Testis (tissue), 3 donors: ENCODE results near the gene AATK. TPM values are rescaled to one million over a fixed set of nuclear protein-coding genes. Genes with fewer than 3 reads are reported as not detected.

Experiments used
- DNase-seq: peaks from one replicate; pipeline ENCODE4 v3.0.0-alpha.2; 2019
- H3K27ac ChIP-seq, 2 donors: fragments of 200-600 bp; sonication (generic); one replicate each; pipeline ENCODE4 v1.5.1; 2019
- H3K27me3 ChIP-seq: fragments of 200-600 bp; sonication (generic); one replicate; pipeline ENCODE4 v1.5.1; 2019
- H3K36me3 ChIP-seq: fragments of 200-600 bp; sonication (generic); one replicate; pipeline ENCODE4 v1.5.1; 2017; ENCODE audit warnings: low read depth; ENCODE audit errors: missing control alignments
- H3K4me1 ChIP-seq: fragments of 200-600 bp; sonication (generic); one replicate; pipeline ENCODE4 v1.5.1; 2019
- H3K4me3 ChIP-seq, 2 donors: fragments of 200-600 bp; sonication (generic); one replicate each; pipeline ENCODE4 v1.5.1; 2017 to 2019
- H3K9me3 ChIP-seq: fragments of 200-600 bp; sonication (generic); one replicate; pipeline ENCODE4 v1.5.1; 2017
- POLR2A ChIP-seq: fragments of 450-650 bp; IDR thresholded peaks from one replicate; pipeline ENCODE4 v1.6.1; 2017; ENCODE audit warnings: antibody characterized with exemption, mild to moderate bottlenecking, moderate library complexity
- WGBS, 2 donors: methylation state at CpG; one replicate each; pipeline ENCODE4 v1.1.5; 2018; 5-methylcytosine and 5-hydroxymethylcytosine counted together
- intact Hi-C: fragments of 100-400 bp; cut with DNase I; formaldehyde crosslinking; loops from one replicate; pipeline ENCODE4 v1.15.1; 2023; ENCODE audit warnings: low total_unique reads
- polyA plus RNA-seq: library from polyadenylated mRNA; stranded (reverse); fragments of 350-450 nt; fragmentation: Illumina TruSeq; extraction: RNeasy Lipid Tissue Mini Kit (QIAGEN cat#74804); gene quantifications from one replicate; pipeline ENCODE4 v1.2.3, GENCODE V29; 2014; ENCODE audit warnings: low read depth, low replicate concordance; ENCODE audit not compliant: insufficient read depth
- total RNA-seq, 2 donors: library from RNA; depleted of rRNA; stranded (reverse); fragments of >200 nt; gene quantifications; one replicate each; pipeline ENCODE4 v1.2.3, GENCODE V29; 2016
- TF ChIP-seq, protein P1 (sequence below), 3 experiments: fragments of 450-650 bp in 2 of 3; fragments of 200-600 bp in 1 of 3; sonication (generic) in 1 of 3; IDR thresholded peaks; one replicate each; pipeline ENCODE4 v1.5.1; 2016 to 2019; ENCODE audit warnings: antibody characterized with exemption in 3 of 3, mild to moderate bottlenecking in 2 of 3, moderate library complexity in 1 of 3

The AATK gene
- total and polyA plus RNA-seq, 3 donors from 2014 or later, result 3.5 to 5.6 (median 3.8) TPM

DNA sequence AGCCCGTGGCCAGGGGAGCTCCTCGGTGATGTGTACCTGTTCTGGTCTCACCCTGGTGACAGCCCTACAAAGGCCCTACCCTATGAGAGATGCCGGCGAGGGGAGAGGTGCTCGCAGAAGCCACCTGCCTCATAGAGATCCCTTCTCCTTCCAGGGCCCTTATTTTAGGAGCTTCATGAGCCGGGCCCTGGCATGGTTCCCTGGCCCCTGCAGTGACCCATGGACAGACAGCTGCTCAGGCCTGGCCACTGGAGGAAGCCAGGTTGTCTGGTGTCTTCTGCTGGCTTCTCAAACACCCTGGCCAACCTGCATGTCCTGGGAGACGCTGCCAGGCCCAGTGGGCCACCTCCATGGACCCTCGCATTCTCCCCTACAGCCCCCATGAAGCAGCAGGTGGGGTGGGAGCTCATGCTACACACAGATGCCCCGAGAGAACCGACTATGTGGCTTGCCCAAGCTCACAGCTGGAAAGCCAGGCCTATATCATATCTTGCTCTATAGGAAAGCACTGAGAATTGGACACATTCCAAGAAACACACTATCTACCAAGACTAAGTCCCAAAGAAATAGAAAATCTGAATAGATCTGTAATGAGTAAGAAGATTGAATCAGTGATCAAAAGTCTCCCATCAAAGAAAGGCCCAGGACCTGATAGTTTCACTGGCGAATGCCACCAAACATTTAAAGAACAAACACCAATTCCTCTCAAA, 7.2 kb upstream of the AATK start:
- WGBS, 2 donors, result 91% methylated on average over 9 to 11 of the region's 11 CpGs
- Histone ChIP-seq H3K4me3 (no peak overlapping the region), H3K27me3 (no peaks in the 10 kb centered on the region), H3K36me3 (no peaks in the 10 kb centered on the region), H3K27ac (no peak overlapping the region), H3K4me1 (no peaks in the 10 kb centered on the region), H3K9me3 (no peaks in the 10 kb centered on the region)
- intact Hi-C loops, result no loop called here
- TF ChIP-seq POLR2A, result no peak
- TF ChIP-seq, protein P1, sequence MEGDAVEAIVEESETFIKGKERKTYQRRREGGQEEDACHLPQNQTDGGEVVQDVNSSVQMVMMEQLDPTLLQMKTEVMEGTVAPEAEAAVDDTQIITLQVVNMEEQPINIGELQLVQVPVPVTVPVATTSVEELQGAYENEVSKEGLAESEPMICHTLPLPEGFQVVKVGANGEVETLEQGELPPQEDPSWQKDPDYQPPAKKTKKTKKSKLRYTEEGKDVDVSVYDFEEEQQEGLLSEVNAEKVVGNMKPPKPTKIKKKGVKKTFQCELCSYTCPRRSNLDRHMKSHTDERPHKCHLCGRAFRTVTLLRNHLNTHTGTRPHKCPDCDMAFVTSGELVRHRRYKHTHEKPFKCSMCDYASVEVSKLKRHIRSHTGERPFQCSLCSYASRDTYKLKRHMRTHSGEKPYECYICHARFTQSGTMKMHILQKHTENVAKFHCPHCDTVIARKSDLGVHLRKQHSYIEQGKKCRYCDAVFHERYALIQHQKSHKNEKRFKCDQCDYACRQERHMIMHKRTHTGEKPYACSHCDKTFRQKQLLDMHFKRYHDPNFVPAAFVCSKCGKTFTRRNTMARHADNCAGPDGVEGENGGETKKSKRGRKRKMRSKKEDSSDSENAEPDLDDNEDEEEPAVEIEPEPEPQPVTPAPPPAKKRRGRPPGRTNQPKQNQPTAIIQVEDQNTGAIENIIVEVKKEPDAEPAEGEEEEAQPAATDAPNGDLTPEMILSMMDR (IDR thresholded peaks at IDR 0.05), result no peak
- DNase-seq, result no peak

DNA sequence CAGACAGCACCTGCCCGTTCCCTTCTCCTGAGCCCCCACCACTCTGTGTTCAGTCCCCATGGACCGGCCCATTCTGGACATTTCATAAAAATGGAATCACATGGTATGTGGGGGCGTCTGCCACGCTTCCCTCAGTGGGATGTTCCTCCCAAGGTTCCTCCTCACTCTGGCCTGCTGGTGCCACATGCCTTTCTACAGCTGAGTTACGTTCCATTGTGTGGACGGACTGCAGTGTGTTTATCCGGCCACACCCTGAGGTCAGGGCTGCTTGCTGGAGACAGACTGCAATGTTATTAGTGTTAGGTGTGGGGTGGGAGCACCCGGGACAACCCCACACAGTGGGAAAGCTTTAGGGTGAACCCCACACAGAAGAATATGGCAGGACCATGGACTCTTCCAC, 5.9 kb upstream of the AATK start:
- TF ChIP-seq, protein P1 (IDR thresholded peaks at IDR 0.05), result no peak
- no peak for TF ChIP-seq POLR2A
- WGBS, 2 donors, result 55% methylated on average over 8 of the region's 8 CpGs
- Histone ChIP-seq H3K36me3 (no peaks in the 10 kb centered on the region), H3K9me3 (no peaks in the 10 kb centered on the region), H3K27me3 (no peaks in the 10 kb centered on the region), H3K27ac (no peak overlapping the region), H3K4me3 (no peak overlapping the region), H3K4me1 (no peaks in the 10 kb centered on the region)
- intact Hi-C loops, result no loop called here
- no peak for DNase-seq

DNA sequence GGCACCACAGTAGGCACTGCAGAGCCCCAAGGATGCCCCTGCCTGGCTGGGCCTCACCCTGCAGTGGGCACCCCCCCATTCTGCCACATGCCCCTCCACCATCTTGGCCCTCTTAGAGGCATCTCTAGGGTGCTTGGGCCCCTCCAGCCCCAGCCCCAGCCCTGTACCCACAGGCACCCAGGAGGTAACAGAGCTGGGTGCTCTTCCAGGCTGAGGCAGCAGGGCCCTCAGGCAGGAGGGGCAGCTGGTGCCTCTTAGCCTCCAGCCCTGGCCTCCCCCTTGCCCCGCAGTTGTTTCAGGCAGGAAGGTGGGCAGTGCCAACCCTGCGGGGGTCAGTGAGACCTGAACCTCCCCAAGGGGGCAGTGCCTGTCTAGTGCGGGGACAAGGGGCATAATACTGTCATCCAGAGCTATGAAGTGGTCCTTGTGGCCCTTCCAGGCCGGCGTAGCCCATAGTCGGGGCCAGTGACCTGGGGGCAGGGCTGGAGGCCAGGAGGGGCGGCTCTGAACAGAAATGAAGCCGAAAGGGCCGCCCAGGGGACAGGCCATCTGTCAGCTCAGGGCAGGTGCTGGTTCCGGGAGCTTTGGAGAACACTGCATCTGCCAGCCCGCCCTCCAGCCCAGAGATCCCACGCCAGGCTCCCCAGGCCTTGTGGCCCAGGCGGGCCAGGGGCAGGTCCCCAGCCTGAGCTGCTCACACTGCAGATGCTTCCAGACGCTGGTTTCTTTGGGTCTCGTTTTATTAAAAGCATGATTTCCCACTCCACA, 4.9 kb upstream of the AATK start:
- 90 to 91% methylated on average over 5 to 15 of the region's 15 CpGs for WGBS, 2 donors
- TF ChIP-seq, protein P1 (IDR thresholded peaks at IDR 0.05), result no peak
- TF ChIP-seq POLR2A, result no peak

DNA sequence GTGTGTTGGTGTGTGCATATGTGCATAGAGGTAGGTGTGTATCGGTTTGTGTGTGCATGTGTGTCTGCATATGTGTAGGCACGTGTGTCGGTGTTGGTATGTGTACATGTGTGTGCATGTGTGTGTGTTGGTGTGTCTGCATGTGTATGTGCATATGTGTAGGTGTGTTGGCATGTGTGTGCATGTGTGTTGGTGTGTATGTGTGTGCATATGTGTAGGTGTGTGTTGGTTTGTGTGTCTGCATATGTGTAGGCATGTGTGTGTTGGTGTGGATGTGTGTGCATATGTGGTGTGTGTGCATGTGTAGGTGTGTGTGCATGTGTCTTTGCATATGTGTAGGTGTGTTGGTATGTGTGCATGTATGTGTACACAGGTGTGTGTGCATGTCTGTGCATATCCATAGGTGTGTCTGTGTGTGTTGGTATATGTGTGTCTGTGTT, 3.9 kb upstream of the AATK start:
- TF ChIP-seq POLR2A, result no peak
- TF ChIP-seq, protein P1 (IDR thresholded peaks at IDR 0.05), result no peak
- H3K4me1 ChIP-seq, result peaks cover 7% of the 10 kb centered on the region
- H3K9me3 ChIP-seq, result no peaks in the 10 kb centered on the region
- H3K27ac ChIP-seq, result no peak overlapping the region
- intact Hi-C loops, result no loop called here
- no peak overlapping the region for H3K4me3 ChIP-seq
- DNase-seq, result no peak
- H3K36me3 ChIP-seq, result no peaks in the 10 kb centered on the region
- H3K27me3 ChIP-seq, result no peaks in the 10 kb centered on the region
- 80 to 92% methylated on average over 3 of the region's 3 CpGs for WGBS, 2 donors

More for the DNA sequence above, 4.9 kb upstream of the AATK start:
- no peaks in the 10 kb centered on the region for H3K27me3 ChIP-seq
- DNase-seq, result no peak
- H3K9me3 ChIP-seq, result no peaks in the 10 kb centered on the region
- H3K36me3 ChIP-seq, result no peaks in the 10 kb centered on the region
- no peak overlapping the region for H3K27ac ChIP-seq
- intact Hi-C loops, result no loop called here
- no peak overlapping the region for H3K4me3 ChIP-seq
- no peaks in the 10 kb centered on the region for H3K4me1 ChIP-seq
